Naive thymus-derived CD8-positive, alpha-beta T cell (primary cell): ENCODE measurements around the gene LRIT2. TPM values are rescaled to one million over a fixed set of nuclear protein-coding genes. Genes with fewer than 3 reads are reported as not detected.
A peak's percentile ranks its signal among the peaks of the same experiment; 100 is the strongest.

Experiments used
- ATAC-seq, 2 donors: fragments of 150-1000 bp; cut with Tn5 transposase in 1 of 2; sonication (Bioruptor Pico), chemical (Tn5 transposase) in 1 of 2; 1 replicate in 1 of 2; 2 replicates in 1 of 2; pipeline ENCODE4 v1.10.0; 2021; ENCODE audit warnings: mild to moderate bottlenecking in 2 of 2, moderate library complexity in 2 of 2
- POLR2A ChIA-PET: fragments of 350-600 bp; sonication (Branson Sonifier 250); formaldehyde crosslinking; loops from one replicate; lab custom pipeline; 2021; ENCODE audit warnings: antibody characterized with exemption; lab: Charles Lee
- DNase-seq, 10 donors: peaks; one replicate each; pipeline versions ENCODE4 v3.0.0 to v3.0.0-alpha.2; 2020 to 2022
- H3K27ac Mint-ChIP-seq, 10 donors: one replicate each; pipeline ENCODE4 v1.8.0; 2020 to 2022; ENCODE audit warnings: mild to moderate bottlenecking in 10 of 10, mixed read lengths in 10 of 10, moderate library complexity in 4 of 10, inconsistent platforms in 1 of 10
- H3K27me3 Mint-ChIP-seq, 5 donors: one replicate each; pipeline ENCODE4 v1.8.0; 2021 to 2022; ENCODE audit warnings: mixed read lengths in 5 of 5
- H3K36me3 Mint-ChIP-seq, 3 donors: one replicate each; pipeline ENCODE4 v1.8.0; 2020 to 2022; ENCODE audit warnings: mixed read lengths in 3 of 3, mild to moderate bottlenecking in 2 of 3, inconsistent platforms in 1 of 3
- H3K4me1 Mint-ChIP-seq, 4 donors: one replicate each; pipeline ENCODE4 v1.8.0; 2021 to 2022; ENCODE audit warnings: mixed read lengths in 4 of 4
- H3K4me3 Mint-ChIP-seq, 10 donors: one replicate each; pipeline ENCODE4 v1.8.0; 2020 to 2022; ENCODE audit warnings: mild to moderate bottlenecking in 10 of 10, mixed read lengths in 10 of 10, moderate library complexity in 6 of 10, inconsistent platforms in 1 of 10
- H3K9me3 Mint-ChIP-seq, 9 donors: one replicate each; pipeline ENCODE4 v1.8.0; 2020 to 2022; ENCODE audit warnings: mixed read lengths in 9 of 9, mild to moderate bottlenecking in 3 of 9, inconsistent platforms in 1 of 9, moderate library complexity in 1 of 9
- polyA plus RNA-seq, 3 donors: library from polyadenylated mRNA; unstranded; fragments of 300-500 nt; fragmentation: Illumina TruSeq; gene quantifications; one replicate each; pipeline ENCODE4 v1.2.3, GENCODE V29; 2021
- total RNA-seq, 8 experiments: library from RNA in 2 of 8; stranded (reverse) in 2 of 8; gene quantifications; one replicate each; pipeline ENCODE4 v1.2.3 and lab custom pipeline; 2021 to 2026

Gene LRIT2
- total and polyA plus RNA-seq, 5 experiments from 2014 or later, result not detected

GRCh38 chr10:84214612-84215235 is 10.6 kb downstream of the LRIT2 start:
- Mint-ChIP-seq H3K9me3 (peaks cover 0 to 9% (median 2%) of the 10 kb centered on the region in 9 donors), H3K27me3 (peaks cover 0 to 10% (median 0%) of the 10 kb centered on the region in 5 donors), H3K4me3 (peak overlapping the region in 4 of 10 donors; percentile 20 to 71 (median 50)), H3K27ac (peak overlapping the region in 2 of 10 donors; percentile 35 to 71), H3K36me3 (peaks cover 0 to 6% (median 0%) of the 10 kb centered on the region in 3 donors), H3K4me1 (peaks cover 0 to 4% (median under 1%) of the 10 kb centered on the region in 4 donors)
- peak in 4 of 10 donors; percentile 20 to 35 (median 26) for DNase-seq
- POLR2A ChIA-PET, result interaction anchor here (1.2 kb wide), 1 partner anchor 67 kb away, joined by 4 read pairs; no protein-coding TSS in a partner anchor
- peak; percentile 49 to 73 for ATAC-seq

GRCh38 chr10:84214046-84214572 is 11.2 kb downstream of the LRIT2 start:
- no peaks in the 10 kb centered on the region for H3K36me3 Mint-ChIP-seq
- peak overlapping the region in 1 of 10 donors; percentile 71 for H3K27ac Mint-ChIP-seq
- DNase-seq (no peak), ATAC-seq (no peak)
- H3K9me3 Mint-ChIP-seq, result peaks cover 0 to 3% (median 0%) of the 10 kb centered on the region in 9 donors
- peaks cover 0 to 4% (median under 1%) of the 10 kb centered on the region in 4 donors for H3K4me1 Mint-ChIP-seq
- POLR2A ChIA-PET, result interaction anchor here (1.2 kb wide), 1 partner anchor 66 kb away, joined by 4 read pairs; no protein-coding TSS in a partner anchor
- H3K4me3 Mint-ChIP-seq, result peak overlapping the region in 6 of 10 donors; percentile 1 to 71 (median 38)
- H3K27me3 Mint-ChIP-seq, result peaks cover 0 to 10% (median 0%) of the 10 kb centered on the region in 5 donors

- H3K4me1 Mint-ChIP-seq, result peaks cover 0 to 4% (median under 1%) of the 10 kb centered on the region in 4 donors
- no peaks in the 10 kb centered on the region for H3K9me3 Mint-ChIP-seq
- POLR2A ChIA-PET, result no interaction called here
- DNase-seq, result no peak
- H3K4me3 Mint-ChIP-seq, result no peak overlapping the region
- H3K27ac Mint-ChIP-seq, result no peak overlapping the region
- peaks cover 0 to 10% (median 1%) of the 10 kb centered on the region in 5 donors for H3K27me3 Mint-ChIP-seq
- ATAC-seq, result no peak
- no peaks in the 10 kb centered on the region for H3K36me3 Mint-ChIP-seq
These were observed 12.3 kb downstream of the LRIT2 start for GRCh38 chr10:84213076-84213475.

GRCh38 chr10:84212014-84212413 is 13.3 kb downstream of the LRIT2 start:
- H3K27me3 Mint-ChIP-seq, result peaks cover 0 to 12% (median 1%) of the 10 kb centered on the region in 5 donors
- POLR2A ChIA-PET, result no interaction called here
- ATAC-seq, result no peak
- H3K9me3 Mint-ChIP-seq, result no peaks in the 10 kb centered on the region
- H3K27ac Mint-ChIP-seq, result no peak overlapping the region
- H3K4me1 Mint-ChIP-seq, result peaks cover 0 to 4% (median under 1%) of the 10 kb centered on the region in 4 donors
- no peaks in the 10 kb centered on the region for H3K36me3 Mint-ChIP-seq
- no peak overlapping the region for H3K4me3 Mint-ChIP-seq
- DNase-seq, result no peak

- DNase-seq, result no peak
- no peaks in the 10 kb centered on the region for H3K36me3 Mint-ChIP-seq
- peaks cover 3 to 16% (median 5%) of the 10 kb centered on the region in 5 donors for H3K27me3 Mint-ChIP-seq
- no peak for ATAC-seq
- no peak overlapping the region for H3K27ac Mint-ChIP-seq
- no peaks in the 10 kb centered on the region for H3K9me3 Mint-ChIP-seq
- peaks cover 0 to 4% (median under 1%) of the 10 kb centered on the region in 4 donors for H3K4me1 Mint-ChIP-seq
- no peak overlapping the region for H3K4me3 Mint-ChIP-seq
- POLR2A ChIA-PET, result no interaction called here
These were observed 13.8 kb downstream of the LRIT2 start for GRCh38 chr10:84211566-84211965.

- no peaks in the 10 kb centered on the region for H3K9me3 Mint-ChIP-seq
- DNase-seq (no peak), ATAC-seq (no peak)
- peaks cover 3 to 17% (median 7%) of the 10 kb centered on the region in 5 donors for H3K27me3 Mint-ChIP-seq
- H3K36me3 Mint-ChIP-seq, result no peaks in the 10 kb centered on the region
- POLR2A ChIA-PET, result no interaction called here
- H3K4me1 Mint-ChIP-seq, result peaks cover 0 to 5% (median 2%) of the 10 kb centered on the region in 4 donors
- H3K4me3 Mint-ChIP-seq, result no peak overlapping the region
- H3K27ac Mint-ChIP-seq, result no peak overlapping the region
These were observed 17.3 kb downstream of the LRIT2 start for GRCh38 chr10:84208023-84208422.

- Mint-ChIP-seq H3K27ac (peak overlapping the region in 2 of 10 donors; percentile 9 to 35), H3K4me1 (peaks cover 0 to 4% (median 2%) of the 10 kb centered on the region in 4 donors), H3K36me3 (no peaks in the 10 kb centered on the region), H3K27me3 (peaks cover 3 to 13% (median 7%) of the 10 kb centered on the region in 5 donors), H3K9me3 (no peaks in the 10 kb centered on the region), H3K4me3 (no peak overlapping the region)
- POLR2A ChIA-PET, result no interaction called here
- DNase-seq, result no peak
- no peak for ATAC-seq
These were observed 19.4 kb downstream of the LRIT2 start for GRCh38 chr10:84205853-84206525.

GRCh38 chr10:84205049-84205852 is 20.1 kb downstream of the LRIT2 start:
- peak overlapping the region in 3 of 10 donors; percentile 9 to 46 (median 16) for H3K27ac Mint-ChIP-seq
- no peaks in the 10 kb centered on the region for H3K36me3 Mint-ChIP-seq
- ATAC-seq (peak; percentile 72 to 82), DNase-seq (peak; percentile 34 to 81 (median 64))
- H3K9me3 Mint-ChIP-seq, result no peaks in the 10 kb centered on the region
- H3K4me1 Mint-ChIP-seq, result peaks cover 0 to 4% (median 2%) of the 10 kb centered on the region in 4 donors
- peaks cover 3 to 13% (median 7%) of the 10 kb centered on the region in 5 donors for H3K27me3 Mint-ChIP-seq
- H3K4me3 Mint-ChIP-seq, result no peak overlapping the region
- POLR2A ChIA-PET, result interaction anchor here (0.8 kb wide), 1 partner anchor 27 kb away, joined by 4 read pairs; no protein-coding TSS in a partner anchor

- DNase-seq (no peak), ATAC-seq (no peak)
- Mint-ChIP-seq H3K4me1 (peaks cover 0 to 4% (median 2%) of the 10 kb centered on the region in 4 donors), H3K36me3 (no peaks in the 10 kb centered on the region), H3K9me3 (no peaks in the 10 kb centered on the region), H3K27ac (peak overlapping the region in 2 of 10 donors; percentile 16 to 49), H3K27me3 (peaks cover 3 to 13% (median 7%) of the 10 kb centered on the region in 5 donors), H3K4me3 (no peak overlapping the region)
- POLR2A ChIA-PET, result interaction anchor here (0.8 kb wide), 1 partner anchor 28 kb away, joined by 4 read pairs; no protein-coding TSS in a partner anchor
These were observed 20.7 kb downstream of the LRIT2 start for GRCh38 chr10:84204610-84205009.

- H3K9me3 Mint-ChIP-seq, result no peaks in the 10 kb centered on the region
- DNase-seq, result no peak
- H3K4me3 Mint-ChIP-seq, result no peak overlapping the region
- peaks cover 0 to 4% (median 2%) of the 10 kb centered on the region in 4 donors for H3K4me1 Mint-ChIP-seq
- POLR2A ChIA-PET, result no interaction called here
- H3K27me3 Mint-ChIP-seq, result peaks cover 3 to 13% (median 7%) of the 10 kb centered on the region in 5 donors
- no peaks in the 10 kb centered on the region for H3K36me3 Mint-ChIP-seq
- ATAC-seq, result no peak
- no peak overlapping the region for H3K27ac Mint-ChIP-seq
These were observed 21.2 kb downstream of the LRIT2 start for GRCh38 chr10:84204122-84204521.

GRCh38 chr10:84202349-84202748 is 23.0 kb downstream of the LRIT2 start:
- H3K9me3 Mint-ChIP-seq, result no peaks in the 10 kb centered on the region
- no peak overlapping the region for H3K4me3 Mint-ChIP-seq
- peaks cover 0 to 4% (median 2%) of the 10 kb centered on the region in 4 donors for H3K4me1 Mint-ChIP-seq
- POLR2A ChIA-PET, result no interaction called here
- no peak for DNase-seq
- peaks cover 3 to 16% (median 8%) of the 10 kb centered on the region in 5 donors for H3K27me3 Mint-ChIP-seq
- no peak for ATAC-seq
- peak overlapping the region in 1 of 10 donors; percentile 75 for H3K27ac Mint-ChIP-seq
- H3K36me3 Mint-ChIP-seq, result no peaks in the 10 kb centered on the region

GRCh38 chr10:84201682-84202081 is 23.7 kb downstream of the LRIT2 start:
- ATAC-seq, result no peak
- no peaks in the 10 kb centered on the region for H3K9me3 Mint-ChIP-seq
- H3K36me3 Mint-ChIP-seq, result no peaks in the 10 kb centered on the region
- POLR2A ChIA-PET, result no interaction called here
- peaks cover 0 to 4% (median 2%) of the 10 kb centered on the region in 4 donors for H3K4me1 Mint-ChIP-seq
- H3K27ac Mint-ChIP-seq, result no peak overlapping the region
- no peak for DNase-seq
- H3K27me3 Mint-ChIP-seq, result peaks cover under 1 to 16% (median 5%) of the 10 kb centered on the region in 5 donors
- H3K4me3 Mint-ChIP-seq, result no peak overlapping the region
